Glutamatergic neuron (in vitro differentiated cells): ENCODE measurements around the gene FAM199X. TPM values are rescaled to one million over a fixed set of nuclear protein-coding genes. Genes with fewer than 3 reads are reported as not detected.
A peak's percentile ranks its signal among the peaks of the same experiment; 100 is the strongest.

Source experiments
- DNase-seq: peaks from one replicate; pipeline ENCODE4 v3.0.0; 2022
- H3K27ac Mint-ChIP-seq: one replicate; pipeline ENCODE4 v1.8.0; 2020; ENCODE audit warnings: mild to moderate bottlenecking, mixed read lengths, inconsistent platforms; ENCODE audit not compliant: unreplicated experiment
- H3K27me3 Mint-ChIP-seq: one replicate; pipeline ENCODE4 v1.8.0; 2020; ENCODE audit warnings: mild to moderate bottlenecking, moderate library complexity, mixed read lengths, inconsistent platforms; ENCODE audit not compliant: unreplicated experiment
- H3K36me3 Mint-ChIP-seq: one replicate; pipeline ENCODE4 v1.8.0; 2020; ENCODE audit warnings: mild to moderate bottlenecking, mixed read lengths, inconsistent platforms; ENCODE audit not compliant: unreplicated experiment
- H3K4me1 Mint-ChIP-seq: one replicate; pipeline ENCODE4 v1.8.0; 2020; ENCODE audit warnings: mild to moderate bottlenecking, low read depth, mixed read lengths, inconsistent platforms; ENCODE audit not compliant: unreplicated experiment
- H3K4me3 Mint-ChIP-seq: one replicate; pipeline ENCODE4 v1.8.0; 2020; ENCODE audit warnings: mild to moderate bottlenecking, mixed read lengths, inconsistent platforms; ENCODE audit not compliant: unreplicated experiment
- H3K9me3 Mint-ChIP-seq: one replicate; pipeline ENCODE4 v1.8.0; 2020; ENCODE audit warnings: mild to moderate bottlenecking, moderate library complexity, mixed read lengths, inconsistent platforms; ENCODE audit not compliant: unreplicated experiment
- CTCF ChIP-seq: fragments of 200-600 bp; sonication (generic); IDR thresholded peaks from one replicate; pipeline ENCODE4 v1.5.0; 2021; ENCODE audit not compliant: partially characterized antibody, unreplicated experiment
- total RNA-seq: library from RNA; stranded (reverse); fragmentation: NEBNext Ultra II Directional; extraction: Animal tissue kit (Norgen Biotek cat#: 25700); gene quantifications from one replicate; pipeline ENCODE4 v1.2.1, GENCODE V29; 2021; ENCODE audit not compliant: unreplicated experiment

Gene FAM199X
- total RNA-seq, 1 donor from 2014 or later: 14.9 TPM

- Mint-ChIP-seq H3K9me3 (no peaks in the 10 kb centered on the region), H3K4me3 (no peak overlapping the region), H3K4me1 (no peaks in the 10 kb centered on the region), H3K27me3 (peaks cover 2% of the 10 kb centered on the region), H3K27ac (no peak overlapping the region), H3K36me3 (no peaks in the 10 kb centered on the region)
- TF ChIP-seq CTCF: no peak
- no peak for DNase-seq
Observed at GRCh38 chrX:104137496-104137895, 28.8 kb upstream of the FAM199X start.

- TF ChIP-seq CTCF: no peak
- Mint-ChIP-seq H3K27me3 (no peaks in the 10 kb centered on the region), H3K9me3 (no peaks in the 10 kb centered on the region), H3K27ac (no peak overlapping the region), H3K4me3 (no peak overlapping the region), H3K4me1 (no peaks in the 10 kb centered on the region), H3K36me3 (no peaks in the 10 kb centered on the region)
- DNase-seq: no peak
Observed at GRCh38 chrX:104141087-104141760, 25.0 kb upstream of the FAM199X start.

- no peak for TF ChIP-seq CTCF
- no peak overlapping the region for H3K4me3 Mint-ChIP-seq
- no peak for DNase-seq
- no peaks in the 10 kb centered on the region for H3K9me3 Mint-ChIP-seq
- H3K4me1 Mint-ChIP-seq: no peaks in the 10 kb centered on the region
- H3K36me3 Mint-ChIP-seq: no peaks in the 10 kb centered on the region
- H3K27me3 Mint-ChIP-seq: no peaks in the 10 kb centered on the region
- no peak overlapping the region for H3K27ac Mint-ChIP-seq
Observed at GRCh38 chrX:104151037-104151436, 15.2 kb upstream of the FAM199X start.

GRCh38 chrX:104156630-104157529 is 9.4 kb upstream of the FAM199X start, which contains the start of gene SLC25A53:
TSS of gene SLC25A53 (minus strand) at chrX:104157009. CDS start at chrX:104105257, 51,752 bp downstream.
- peak within 1 kb of the TSS; percentile 96 for H3K4me3 Mint-ChIP-seq
- H3K9me3 Mint-ChIP-seq: no peaks in the 10 kb centered on the region
- DNase-seq: peak; percentile 78
- no peak for TF ChIP-seq CTCF
- H3K27ac Mint-ChIP-seq: peak within 1 kb of the TSS; percentile 99
- no peaks in the 10 kb centered on the region for H3K36me3 Mint-ChIP-seq
- no peaks in the 10 kb centered on the region for H3K27me3 Mint-ChIP-seq
- no peaks in the 10 kb centered on the region for H3K4me1 Mint-ChIP-seq
